ENCODE data around the gene PRR5.
"Not testable (repeated sequence)": the region's sequence is repeated elsewhere in the genome, so short reads cannot be mapped to it uniquely, and the experiment has no call there.

Gene PRR5

GRCh38 chr22:44676066-44676440 is 26.0 kb upstream of the PRR5 start:
- not testable (repeated sequence) for DNase-seq

GRCh38 chr22:44676441-44677352 is 25.3 kb upstream of the PRR5 start:
- no peak for DNase-seq

GRCh38 chr22:44677353-44677840 is 24.6 kb upstream of the PRR5 start:
- DNase-seq, result no peak

- DNase-seq, result no peak
Measured at GRCh38 chr22:44677871-44678555, 24.0 kb upstream of the PRR5 start.

- no peak for DNase-seq
Measured at GRCh38 chr22:44678556-44679305, 23.3 kb upstream of the PRR5 start.

GRCh38 chr22:44679306-44679647 is 22.7 kb upstream of the PRR5 start:
- DNase-seq, result not testable (repeated sequence)

- no peak for DNase-seq
Measured at GRCh38 chr22:44680058-44680457, 21.9 kb upstream of the PRR5 start.

GRCh38 chr22:44680481-44680894 is 21.5 kb upstream of the PRR5 start:
- DNase-seq, result no peak

- no peak for DNase-seq
Measured at GRCh38 chr22:44682556-44683168, 19.3 kb upstream of the PRR5 start.

- no peak for DNase-seq
Measured at GRCh38 chr22:44683237-44683636, 18.8 kb upstream of the PRR5 start.

GRCh38 chr22:44683881-44684280 is 18.1 kb upstream of the PRR5 start:
- no peak for DNase-seq

GRCh38 chr22:44684506-44685383 is 17.3 kb upstream of the PRR5 start:
- DNase-seq, result peak; percentile 59

GRCh38 chr22:44685384-44686056 is 16.5 kb upstream of the PRR5 start:
- no peak for DNase-seq

GRCh38 chr22:44686873-44687600 is 15.0 kb upstream of the PRR5 start:
- no peak for DNase-seq

- no peak for DNase-seq
Measured at GRCh38 chr22:44689173-44689572, 12.8 kb upstream of the PRR5 start.

- no peak for DNase-seq
Measured at GRCh38 chr22:44689915-44690524, 12.0 kb upstream of the PRR5 start.

GRCh38 chr22:44691796-44692661 is 10.0 kb upstream of the PRR5 start:
- DNase-seq, result no peak

GRCh38 chr22:44692662-44693007 is 9.4 kb upstream of the PRR5 start:
- DNase-seq, result no peak

GRCh38 chr22:44693145-44693544 is 8.9 kb upstream of the PRR5 start:
- DNase-seq, result no peak
